ENCODE data around the gene FAM124A.

The FAM124A gene

DNA sequence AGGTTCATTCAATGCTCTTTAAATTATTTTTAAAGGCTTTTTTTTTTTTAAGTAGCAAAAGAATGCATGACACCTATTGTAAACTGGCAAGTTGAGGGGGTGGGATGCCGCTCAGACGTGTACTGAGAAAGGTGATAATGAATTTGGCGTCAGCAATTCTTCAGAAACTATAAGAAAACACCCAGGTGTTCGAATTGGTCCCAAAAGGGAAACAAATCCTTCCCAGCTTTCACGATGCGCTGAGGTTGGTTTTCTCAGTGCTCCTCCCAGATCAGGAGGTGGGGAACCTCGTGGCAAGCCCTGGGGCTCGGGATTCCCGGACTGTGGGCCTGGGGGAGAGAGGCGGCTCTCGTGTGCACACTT is 543 bp upstream of the FAM124A start:
- no peak for DNase-seq

DNA sequence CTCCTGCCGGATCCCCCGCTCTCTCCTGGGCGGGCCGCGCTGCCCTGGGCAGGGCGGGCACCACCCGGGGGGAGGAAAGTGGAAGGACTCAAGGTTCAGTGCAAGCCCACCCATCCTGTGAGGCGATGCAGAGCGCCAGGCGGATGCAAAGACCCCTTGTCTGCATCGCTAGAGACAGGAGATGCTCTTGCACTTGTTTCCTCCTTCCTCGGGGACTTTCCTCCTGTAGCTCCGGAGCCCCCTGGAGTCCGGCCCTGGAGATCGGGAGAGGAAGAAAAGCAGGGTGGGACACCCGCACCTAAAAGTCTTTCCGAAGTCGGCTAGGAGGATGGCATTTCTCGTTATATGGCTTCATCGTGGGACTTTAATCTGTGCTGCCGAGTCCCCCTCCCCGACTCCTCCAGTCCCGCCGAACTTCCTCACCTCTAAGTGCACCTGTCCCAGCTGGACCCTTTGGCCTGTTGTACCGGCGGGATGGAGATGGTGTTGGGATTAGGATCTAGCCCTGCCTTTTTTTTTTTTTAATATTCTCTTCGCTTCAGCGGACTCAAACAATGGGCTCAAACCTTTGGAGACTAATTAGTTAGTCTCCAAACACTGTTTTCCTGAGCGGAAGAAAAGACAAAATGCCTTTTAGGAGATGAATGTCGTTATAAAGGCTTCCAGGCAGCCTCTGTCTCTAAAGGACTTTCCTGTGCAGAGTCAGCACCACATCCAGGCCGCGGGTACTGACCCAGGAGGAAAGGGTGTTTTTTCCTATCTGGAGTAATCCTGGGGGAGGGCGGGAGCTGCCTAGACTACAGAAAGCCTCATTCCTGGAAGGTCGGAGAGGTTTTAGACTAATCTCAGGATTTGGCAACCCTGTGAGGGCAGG is 725 bp downstream of the FAM124A start:
- no peak for DNase-seq

DNA sequence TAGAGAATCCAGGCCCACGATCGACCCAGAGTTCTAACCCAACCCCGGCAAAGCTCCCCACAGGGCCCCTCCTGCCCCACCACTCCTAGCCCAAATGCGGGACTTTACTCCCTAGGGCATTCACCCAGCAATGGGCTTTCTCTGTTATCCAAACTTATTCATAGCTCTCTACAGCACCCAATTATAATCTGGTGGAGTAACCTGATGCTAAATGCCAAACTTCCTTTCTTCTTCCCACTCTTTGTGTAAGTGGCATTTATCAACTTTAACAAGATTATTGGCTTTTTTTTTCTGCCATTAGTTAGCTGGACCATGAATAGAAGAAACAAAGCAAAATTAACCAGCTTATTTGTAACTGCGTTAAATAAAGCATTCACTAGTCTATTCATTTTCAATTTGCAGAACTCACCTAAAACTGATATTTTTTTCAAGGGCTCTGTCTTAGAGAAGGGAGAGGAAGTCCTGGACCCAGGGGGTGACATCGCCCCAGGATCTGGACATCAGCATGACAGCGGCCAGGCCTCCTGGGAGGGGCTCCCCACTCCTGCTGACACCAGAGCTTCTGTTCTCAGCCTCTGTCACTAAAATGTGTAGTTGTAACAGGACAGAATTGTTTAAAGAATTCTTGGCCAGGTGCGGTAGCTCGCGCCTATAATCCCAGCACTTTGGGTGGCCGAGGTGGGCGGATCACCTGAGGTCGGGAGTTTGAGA is 1.5 kb downstream of the FAM124A start:
- DNase-seq, result no peak

DNA sequence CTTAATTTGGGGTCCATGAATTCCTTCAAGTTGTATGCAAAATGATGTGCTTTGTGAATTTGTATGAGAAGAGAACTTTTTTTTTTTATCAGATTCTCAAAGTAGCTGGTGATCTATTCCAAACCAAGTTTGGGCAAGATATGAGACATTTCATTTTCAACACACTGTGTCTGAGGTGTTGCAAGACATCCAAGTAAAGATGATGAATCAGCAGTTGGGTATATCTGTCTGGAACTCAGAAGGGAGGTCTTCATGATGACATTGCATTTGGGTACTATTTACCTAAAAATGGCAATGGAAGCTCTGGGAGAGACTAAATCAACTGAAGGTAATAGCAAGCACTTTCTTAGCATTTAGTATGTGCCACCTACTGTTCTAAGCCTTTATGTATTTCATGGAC is 2.8 kb downstream of the FAM124A start:
- DNase-seq, result no peak

DNA sequence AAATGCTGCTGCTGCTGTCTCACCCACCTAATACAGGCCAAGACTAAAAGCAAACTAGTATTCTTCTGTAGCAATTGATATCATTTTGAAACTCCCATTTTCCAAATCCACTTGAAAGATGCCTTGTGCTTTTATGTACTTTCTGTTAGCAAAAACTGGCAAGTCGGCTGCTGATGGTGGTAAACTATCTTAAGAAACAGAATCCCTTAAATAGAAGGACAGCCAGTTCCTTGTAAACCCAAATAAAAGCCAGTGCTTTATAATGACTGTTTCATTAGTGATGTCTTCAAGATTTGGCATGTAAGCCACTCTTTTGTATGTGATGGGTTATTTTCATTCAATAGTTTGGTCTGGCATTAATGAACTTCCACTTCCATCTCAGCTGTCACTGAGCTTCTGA is 5.2 kb downstream of the FAM124A start:
- no peak for DNase-seq

DNA sequence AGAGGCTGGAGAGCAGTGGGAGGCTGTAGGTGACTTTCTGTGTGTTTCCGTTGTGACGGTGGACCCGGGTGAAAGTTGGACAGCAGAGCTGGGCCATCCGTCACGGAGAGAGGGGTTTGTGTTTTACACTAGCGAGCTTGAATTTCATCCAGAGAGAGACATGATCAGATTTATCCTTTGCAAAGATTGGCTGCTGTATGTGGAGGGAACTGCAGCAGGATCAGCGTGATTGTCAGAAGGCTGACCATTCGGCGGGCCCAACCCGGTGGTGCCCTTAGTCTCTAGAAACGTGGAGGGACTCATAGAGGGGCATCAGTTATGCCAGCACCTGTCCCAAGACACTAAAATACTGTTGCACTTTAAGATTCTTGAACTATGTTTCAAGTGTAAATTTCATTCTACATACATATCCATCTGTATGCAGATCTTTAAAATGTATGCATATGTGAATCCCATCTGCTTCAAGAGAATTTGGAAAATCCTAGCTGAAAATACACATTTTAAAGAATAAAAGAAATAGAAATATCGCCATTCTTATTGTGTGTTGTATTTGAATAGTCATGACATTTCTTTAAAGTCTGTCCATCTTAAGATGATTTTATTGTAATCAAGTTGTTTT is 7.0 kb downstream of the FAM124A start:
- no peak for DNase-seq

DNA sequence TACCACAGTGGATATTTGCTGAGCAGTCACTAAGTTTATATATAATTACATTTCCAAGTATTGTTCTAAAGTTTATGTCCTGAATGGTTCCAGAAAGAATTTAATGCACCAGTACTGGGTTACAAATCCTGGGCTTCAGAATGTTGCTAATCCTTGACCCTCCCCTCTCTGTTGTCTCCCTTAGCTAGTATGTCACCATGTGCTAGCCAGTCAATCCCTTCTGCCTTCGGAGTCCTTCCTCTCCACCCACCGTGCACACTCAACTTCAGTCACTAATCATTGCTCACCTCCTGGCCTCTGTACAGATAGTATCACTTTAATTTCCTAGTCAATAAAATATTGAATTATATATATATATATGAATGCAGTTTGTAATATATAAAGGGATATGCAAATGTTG is 7.5 kb downstream of the FAM124A start:
- no peak for DNase-seq

DNA sequence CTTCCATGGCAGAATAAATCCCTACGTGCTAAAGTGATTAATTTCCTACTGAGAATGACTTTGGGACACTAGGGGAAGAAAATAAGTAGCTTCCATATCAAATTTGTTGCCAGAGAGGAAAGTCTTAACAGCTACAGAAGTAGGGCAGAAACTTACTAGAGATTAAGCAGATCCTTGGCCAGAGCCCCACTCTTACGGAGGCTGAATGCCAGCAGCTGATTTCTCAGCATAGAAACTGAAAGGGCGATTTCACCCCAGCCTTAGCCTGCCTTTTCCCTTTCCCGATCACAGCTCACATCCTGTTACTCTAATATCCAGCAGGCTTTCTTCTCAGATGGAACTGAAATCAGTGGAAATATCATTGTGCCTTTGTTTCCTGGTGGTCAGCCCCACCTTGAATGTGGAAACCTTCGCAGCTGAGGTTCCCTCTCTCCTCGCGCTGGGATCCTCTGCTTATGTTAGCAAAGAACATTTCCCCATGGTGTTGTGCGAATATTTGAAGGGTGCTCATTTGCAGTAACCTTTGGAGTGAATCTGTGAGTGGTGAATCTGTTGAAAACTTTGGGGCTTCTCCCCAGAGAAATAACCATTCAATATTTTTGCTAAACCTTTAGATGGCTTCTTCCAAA is 8.4 kb downstream of the FAM124A start:
- DNase-seq, result no peak

DNA sequence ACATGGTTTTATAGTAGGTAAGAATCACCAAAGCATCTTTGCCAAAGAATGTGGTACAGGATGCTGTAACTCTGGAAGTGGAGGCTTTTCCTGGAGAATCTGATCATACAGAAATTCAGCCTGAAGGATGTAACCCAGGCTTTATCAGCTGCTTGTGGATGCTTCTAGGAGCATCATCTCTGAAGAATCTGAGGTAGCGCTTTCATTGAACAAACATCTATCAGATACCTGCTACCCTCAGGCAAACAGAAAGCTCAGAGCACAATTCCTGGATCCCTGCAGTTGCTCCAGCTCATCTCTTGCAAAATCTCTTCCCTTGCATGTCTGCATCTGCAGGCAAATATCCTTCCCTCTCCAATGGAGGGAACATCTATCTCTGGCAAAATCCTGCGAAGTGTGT is 9.3 kb downstream of the FAM124A start:
- no peak for DNase-seq

DNA sequence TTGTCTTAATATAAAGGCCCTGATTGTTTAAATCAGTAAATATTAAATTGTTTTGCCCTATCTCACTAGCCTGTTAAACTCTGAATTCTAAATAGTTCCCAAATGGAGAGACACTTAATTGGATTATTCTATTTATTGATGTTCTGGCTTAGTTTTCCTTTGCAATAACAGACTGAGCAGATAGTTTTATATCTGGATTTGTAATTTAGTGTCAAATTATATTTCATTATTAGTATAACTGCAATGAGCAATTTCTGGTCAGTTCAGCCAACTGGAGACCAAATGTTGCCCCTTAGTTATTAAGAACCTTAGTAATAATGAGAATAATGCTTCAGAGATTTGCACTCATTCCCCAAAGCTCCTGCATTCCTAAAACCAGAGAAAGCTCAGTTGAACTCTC is 10.1 kb downstream of the FAM124A start:
- no peak for DNase-seq

DNA sequence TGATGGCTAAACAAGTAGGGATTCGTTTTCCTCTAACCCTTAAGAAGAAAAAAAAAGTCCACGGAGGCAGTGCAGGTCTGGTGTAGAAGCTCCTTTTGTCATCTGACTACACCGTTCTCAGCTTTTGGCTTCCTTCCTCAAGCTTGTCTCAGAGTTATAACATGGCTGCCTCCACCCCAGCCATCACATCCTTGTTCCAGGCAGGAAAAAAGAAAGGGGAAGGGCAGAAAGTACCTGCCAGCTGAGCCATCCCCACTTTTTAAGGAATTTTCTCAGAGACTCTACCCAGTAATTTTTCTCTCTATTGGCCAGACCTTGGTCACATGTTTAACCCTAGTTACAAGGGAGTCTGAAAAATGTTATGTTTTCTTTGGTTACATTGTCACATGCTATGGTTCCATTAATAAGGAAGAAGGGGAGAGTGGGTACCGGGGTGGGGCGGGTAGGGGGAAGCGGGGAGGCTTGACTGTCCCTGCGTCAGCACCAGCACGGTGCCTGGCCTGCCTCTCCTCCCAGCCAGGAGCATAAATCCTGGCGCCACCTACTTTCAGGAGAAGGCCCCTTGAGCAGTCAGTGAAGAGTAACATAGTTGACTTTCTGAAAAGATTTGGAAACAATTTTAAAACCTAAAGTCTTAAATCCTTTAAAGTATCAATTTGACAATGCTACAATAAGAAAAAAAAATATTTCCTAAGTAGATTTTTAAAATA is 11.1 kb downstream of the FAM124A start:
- no peak for DNase-seq

DNA sequence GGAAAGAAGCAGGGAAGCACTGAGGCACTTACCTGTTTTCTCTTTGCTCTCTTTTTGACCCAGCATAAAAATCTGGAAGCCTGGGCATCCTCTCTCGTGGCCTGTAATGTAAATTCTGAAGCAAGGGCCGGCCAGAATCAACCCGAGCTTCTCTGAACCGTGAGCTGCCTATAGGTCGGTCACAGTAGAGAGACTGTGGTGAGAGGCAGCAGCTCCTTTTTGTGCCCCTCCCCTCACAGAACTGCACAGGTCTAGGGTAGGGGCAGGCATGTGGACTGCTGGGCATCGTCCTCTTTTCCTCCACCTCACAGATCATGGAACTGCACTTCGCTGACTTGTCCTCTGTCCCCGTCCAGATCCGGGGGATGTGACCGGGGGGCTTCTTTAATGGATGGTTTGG is 12.5 kb downstream of the FAM124A start:
- DNase-seq, result no peak

DNA sequence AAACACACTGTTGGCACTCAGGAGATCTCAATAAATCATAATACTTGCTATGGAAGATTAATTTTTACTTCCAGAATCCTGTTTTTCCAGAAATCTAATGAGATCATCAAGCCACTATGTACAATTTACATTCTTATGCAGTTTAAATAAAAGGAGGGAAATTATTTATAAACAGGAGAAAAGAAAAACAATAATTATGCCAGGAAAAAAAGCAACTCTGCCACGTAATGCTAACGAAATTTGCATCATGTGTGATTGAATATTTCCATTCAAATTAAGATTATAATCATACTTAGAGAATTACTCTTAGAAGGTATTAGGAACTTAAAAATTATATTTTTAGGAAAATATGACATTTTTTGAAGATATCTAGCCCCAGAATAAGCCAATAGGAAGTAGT is 13.0 kb downstream of the FAM124A start:
- DNase-seq, result no peak

DNA sequence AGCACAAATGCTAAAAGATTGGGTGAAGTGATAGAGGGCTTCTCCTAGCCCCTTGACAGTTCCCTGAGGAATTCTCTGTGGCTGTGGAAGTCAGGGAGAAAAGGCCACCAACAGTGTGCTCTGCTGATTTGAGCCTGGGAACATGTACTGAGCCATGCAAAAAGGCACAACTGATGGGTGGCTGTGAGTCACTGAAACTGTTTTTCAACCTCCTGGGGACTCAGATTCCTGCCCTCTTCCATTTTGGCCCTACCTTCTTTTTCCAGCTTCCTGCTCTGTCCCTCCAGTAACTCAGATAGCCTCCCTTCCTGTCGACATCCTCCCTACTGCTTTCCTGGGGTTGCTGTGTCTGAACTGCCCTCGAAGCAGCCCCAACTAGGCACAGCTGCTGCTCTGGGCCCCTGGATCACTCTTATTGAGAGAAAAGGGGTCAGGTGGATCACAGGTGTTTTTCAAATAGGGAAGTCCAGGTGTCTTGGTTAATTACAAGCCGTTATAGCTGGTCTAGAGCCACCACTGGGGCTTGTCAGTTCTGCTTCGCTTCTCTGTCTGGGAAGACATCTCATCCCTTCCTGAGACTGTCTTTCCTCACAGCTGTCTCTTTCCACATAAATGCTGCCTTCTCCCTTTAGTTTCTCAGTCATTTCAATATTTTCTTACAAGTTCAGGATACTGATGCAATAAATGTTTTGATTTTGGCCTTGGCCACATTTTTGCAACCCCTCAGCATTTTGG is 13.7 kb downstream of the FAM124A start:
- DNase-seq, result no peak

DNA sequence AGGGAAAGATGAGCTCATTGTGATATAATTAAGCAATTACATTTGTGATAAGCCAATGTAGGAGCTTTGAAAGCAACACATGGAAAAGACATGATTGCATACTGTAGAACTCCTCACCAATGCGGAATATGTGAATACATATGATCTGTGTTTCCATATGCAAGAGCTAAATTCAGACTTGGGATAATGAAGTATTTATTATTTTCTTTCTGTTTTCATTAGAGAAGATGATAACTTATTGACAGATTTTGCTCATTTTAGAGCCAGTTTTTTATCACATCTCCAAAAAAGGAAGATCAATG is 14.2 kb downstream of the FAM124A start:
- no peak for DNase-seq

DNA sequence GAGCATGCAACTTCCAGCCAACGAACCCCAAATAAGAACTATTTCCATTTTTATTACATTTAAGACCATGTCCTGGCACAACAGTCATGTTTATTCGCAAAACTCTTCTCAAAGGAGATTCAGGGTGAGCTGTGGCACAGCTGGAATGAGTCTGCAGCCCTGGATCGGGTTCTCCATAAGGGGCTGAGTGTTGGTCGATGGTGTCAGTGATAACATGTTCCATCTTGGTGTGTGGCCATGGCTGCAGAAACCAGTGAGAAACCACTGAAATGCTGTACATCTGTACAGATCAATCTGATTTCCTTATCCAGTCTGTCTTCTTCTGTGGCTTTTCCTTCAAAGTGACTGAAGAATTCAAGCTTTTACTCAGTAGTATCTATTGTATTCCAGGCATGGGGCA is 15.2 kb downstream of the FAM124A start:
- no peak for DNase-seq

DNA sequence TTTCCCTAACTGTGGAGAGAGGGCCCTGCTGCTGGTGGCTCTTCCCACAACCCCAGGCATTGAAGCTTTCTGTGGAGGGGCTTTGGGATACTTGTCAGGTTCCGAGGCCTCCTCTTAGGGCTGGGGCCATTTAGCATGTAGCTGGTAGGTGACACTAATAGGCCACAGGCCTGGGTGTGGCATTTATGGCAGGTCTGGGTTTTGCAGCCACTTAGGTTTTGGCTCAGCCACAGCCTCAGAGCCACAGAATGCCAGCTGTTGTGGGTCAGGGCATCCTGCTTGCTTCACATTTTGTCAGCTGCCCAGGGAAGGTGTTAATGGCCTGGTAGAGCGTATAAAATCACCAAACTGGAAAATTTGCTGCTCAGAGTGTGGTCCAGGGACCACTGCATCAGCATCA is 15.7 kb downstream of the FAM124A start:
- DNase-seq, result no peak

DNA sequence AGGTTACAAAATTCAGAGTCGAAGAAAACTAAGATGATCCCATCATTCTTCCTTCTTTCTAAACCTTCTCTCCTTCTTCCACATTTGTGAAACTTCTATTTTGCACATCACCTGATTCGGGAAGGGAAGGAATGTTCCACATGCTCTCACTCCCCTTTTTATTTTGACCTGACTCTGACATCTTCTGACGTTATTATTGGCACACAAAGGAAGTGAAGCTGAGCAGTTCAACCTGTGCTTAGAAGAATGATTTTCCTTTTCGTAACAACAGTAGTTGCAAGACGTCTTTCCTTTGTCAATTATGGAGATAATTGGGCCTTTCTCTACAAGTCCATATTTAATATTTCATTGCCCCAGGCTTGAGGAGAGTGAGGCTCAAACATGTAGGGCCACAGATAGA is 18.0 kb downstream of the FAM124A start:
- no peak for DNase-seq

DNA sequence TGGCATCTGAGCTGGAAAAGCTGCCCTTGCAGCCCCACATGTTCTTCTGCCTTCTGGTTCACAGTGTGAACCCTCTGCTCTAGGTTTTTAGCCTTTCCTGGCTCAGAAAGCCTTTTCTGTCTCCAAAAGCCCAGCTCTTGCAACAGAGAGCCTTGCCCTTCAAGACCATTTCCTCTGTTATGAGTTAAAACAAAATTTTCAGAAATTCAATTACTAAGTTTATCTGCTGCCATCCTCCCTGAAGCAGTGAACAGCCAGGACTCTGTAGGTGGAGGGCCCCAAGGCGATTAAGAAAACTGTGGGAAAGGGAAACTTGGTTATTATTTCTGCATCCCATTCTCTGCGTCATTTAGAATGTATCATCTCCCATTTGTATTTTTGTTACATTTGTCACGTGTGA is 18.8 kb downstream of the FAM124A start:
- no peak for DNase-seq

DNA sequence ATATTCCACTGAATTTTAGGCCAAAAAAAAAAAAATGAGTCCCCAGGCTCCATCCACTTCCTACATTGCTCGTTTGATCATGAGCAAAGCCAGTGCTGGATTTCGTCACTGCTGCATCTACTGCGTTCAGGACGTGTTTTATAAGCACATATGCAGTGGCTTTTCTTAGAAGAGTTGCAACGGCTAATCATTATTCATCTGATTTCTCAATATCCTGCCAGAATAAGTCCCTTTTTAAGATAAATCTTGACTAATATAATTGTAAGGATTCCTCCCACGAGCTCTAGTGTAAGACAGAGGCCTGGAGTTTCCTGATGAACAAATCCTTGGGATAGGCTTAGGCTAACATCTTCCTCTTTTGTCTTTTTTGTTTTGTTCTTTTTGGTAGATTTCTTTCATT is 19.5 kb downstream of the FAM124A start:
- DNase-seq, result no peak

DNA sequence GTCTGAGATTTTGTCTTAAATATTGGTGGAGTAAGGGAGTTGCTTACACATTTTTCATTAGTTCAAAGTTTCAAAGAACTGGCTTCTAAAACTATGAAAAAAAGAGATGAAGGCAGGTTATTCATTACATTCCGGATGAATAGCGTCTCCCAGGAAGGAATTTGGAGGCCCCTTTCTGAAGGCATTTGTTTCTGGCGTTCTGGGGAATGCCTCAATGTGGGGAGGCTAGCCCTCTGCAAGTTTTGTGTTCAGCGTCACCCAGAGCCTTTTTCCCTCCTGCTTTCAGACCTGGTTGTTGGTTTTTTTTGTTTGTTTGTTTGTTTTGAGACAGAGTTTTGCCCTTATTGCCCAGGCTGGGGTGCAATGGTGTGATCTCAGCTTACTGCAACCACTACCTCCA is 21.0 kb downstream of the FAM124A start:
- no peak for DNase-seq

DNA sequence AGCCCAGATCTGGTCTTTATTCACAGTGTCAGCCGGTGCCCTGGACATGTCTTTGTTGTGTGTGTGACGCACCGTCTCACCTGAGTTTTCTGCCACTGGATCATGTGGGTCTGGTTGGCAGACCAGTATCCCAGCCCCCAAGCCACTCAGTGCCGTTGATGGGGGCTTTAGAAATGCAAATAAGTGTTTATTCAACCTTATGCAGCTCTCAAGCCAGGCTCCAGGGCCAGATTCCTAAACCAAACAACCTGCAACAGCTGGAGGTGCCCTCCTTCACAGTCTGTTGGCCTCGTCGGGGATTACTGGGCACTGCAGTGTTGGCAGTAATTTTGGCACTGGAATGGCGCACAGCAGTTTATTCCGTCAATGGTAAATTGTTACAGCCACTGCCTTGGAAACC is 21.6 kb downstream of the FAM124A start:
- no peak for DNase-seq
